ENCODE data around the gene KMT2B.
"Not testable (repeated sequence)": the region's sequence is repeated elsewhere in the genome, so short reads cannot be mapped to it uniquely, and the experiment has no call there.

- TF ChIP-seq CTCF, POLR2A (IDR thresholded peaks at IDR 0.05): not testable (repeated sequence)
These were observed 54.6 kb downstream of the KMT2B start for GRCh38 chr19:35772362-35772761.

All from uterus (tissue), 2 donors.